GM13976 (cell line): ENCODE results near the gene NAALADL2.

Experiments
- DNase-seq: peaks from one replicate; pipeline ENCODE4 v3.0.0; 2012; ENCODE audit warnings: low spot score
- CTCF ChIP-seq: IDR thresholded peaks from 2 replicates; pipeline ENCODE4 v1.5.1; 2012; ENCODE audit warnings: borderline replicate concordance, mild to moderate bottlenecking; ENCODE audit not compliant: insufficient read depth; ENCODE audit errors: extremely low read depth, missing control alignments, control extremely low read depth
- in situ Hi-C: fragments of 300-500 bp; cut with MboI; formaldehyde crosslinking; loops from one replicate; pipeline ENCODE4 v1.12.0; 2022; ENCODE audit warnings: low sequenced_read_pairs, mixed read lengths, inconsistent platforms; ENCODE audit not compliant: unreplicated experiment

NAALADL2 gene

GRCh38 chr3:175662815-175663214 is 803.7 kb downstream of the NAALADL2 start:
- TF ChIP-seq CTCF = no peak
- no peak for DNase-seq
- in situ Hi-C loops = no loop called here

- in situ Hi-C loops = no loop called here
- no peak for DNase-seq
- no peak for TF ChIP-seq CTCF
Measured at GRCh38 chr3:175664911-175665310, 805.8 kb downstream of the NAALADL2 start.

GRCh38 chr3:175668300-175668699 is 809.2 kb downstream of the NAALADL2 start:
- DNase-seq = no peak
- no peak for TF ChIP-seq CTCF
- in situ Hi-C loops = no loop called here

- DNase-seq = no peak
- TF ChIP-seq CTCF = no peak
- in situ Hi-C loops = no loop called here
Measured at GRCh38 chr3:175670557-175670956, 811.4 kb downstream of the NAALADL2 start.

GRCh38 chr3:175672119-175672689 is 813.1 kb downstream of the NAALADL2 start:
- no peak for TF ChIP-seq CTCF
- no peak for DNase-seq
- in situ Hi-C loops = no loop called here

GRCh38 chr3:175679568-175679967 is 820.4 kb downstream of the NAALADL2 start:
- no peak for DNase-seq
- in situ Hi-C loops = no loop called here
- no peak for TF ChIP-seq CTCF
